Cardiac septum (tissue), 1 donor: ENCODE results near the gene LAMTOR1. TPM values are rescaled to one million over a fixed set of nuclear protein-coding genes. Genes with fewer than 3 reads are reported as not detected.

Experiments used
- DNase-seq: peaks from one replicate; pipeline ENCODE4 v3.0.0-alpha.2; 2020; ENCODE audit warnings: low spot score
- intact Hi-C: fragments of 100-400 bp; cut with DNase I; formaldehyde crosslinking; loops from one replicate; pipeline ENCODE4 v1.14.0; 2022
- total RNA-seq: library from RNA; stranded (reverse); fragmentation: NEBNext Ultra II Directional; extraction: Animal tissue kit (Norgen Biotek cat#: 25700); gene quantifications from one replicate; pipeline ENCODE4 v1.2.1, GENCODE V29; 2021
- donor health status: DM: no; HTN: no; CAD: no.

The LAMTOR1 gene
- total RNA-seq, 1 donor from 2014 or later: 79.3 TPM

DNA sequence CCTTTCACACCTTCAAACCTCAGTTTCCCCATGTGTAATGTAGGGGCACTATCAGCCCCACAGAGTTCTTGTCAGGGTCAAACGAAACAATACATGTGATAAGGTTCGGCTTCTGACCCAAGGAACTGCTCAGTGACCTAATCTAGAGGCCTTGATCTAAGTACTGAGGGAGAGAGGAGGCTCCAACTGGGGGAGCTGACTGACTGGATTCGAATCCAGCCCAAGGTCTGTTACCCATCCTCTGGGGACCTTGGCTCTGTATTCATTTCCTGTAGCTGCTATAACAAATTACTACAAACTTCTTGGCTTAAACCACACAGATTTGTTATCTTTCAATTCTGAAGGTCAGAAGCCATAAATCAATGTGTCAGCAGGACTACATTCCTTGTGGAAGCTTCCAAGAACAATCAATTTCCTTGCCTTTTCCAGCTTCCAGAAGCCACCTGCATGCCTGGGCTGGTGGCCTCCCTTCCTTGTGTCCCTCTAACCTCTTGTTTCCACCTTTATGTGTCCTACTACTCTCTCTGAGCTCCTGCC lies 20.1 kb upstream of the LAMTOR1 start:
- intact Hi-C loops: no loop called here
- DNase-seq: no peak

DNA sequence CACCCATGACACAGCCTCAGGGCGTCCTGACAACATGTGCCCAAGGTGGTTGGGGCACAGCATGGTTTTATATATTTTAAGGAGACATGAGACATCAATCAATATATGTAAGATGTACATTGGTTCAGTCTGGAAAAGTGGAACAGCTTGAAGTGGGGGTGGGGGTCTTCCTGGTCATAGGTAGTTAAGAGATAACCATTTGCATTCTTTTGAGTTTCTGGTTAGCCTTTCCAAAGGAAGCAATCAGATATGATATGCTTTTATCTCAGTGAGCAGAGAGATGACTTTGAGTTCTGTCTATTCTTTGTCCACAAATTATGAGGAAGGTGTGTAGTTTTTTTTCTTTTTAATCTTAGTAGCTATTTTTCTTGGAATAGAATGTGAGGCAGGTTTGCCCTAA lies 19.5 kb upstream of the LAMTOR1 start:
- no peak for DNase-seq
- intact Hi-C loops: no loop called here

DNA sequence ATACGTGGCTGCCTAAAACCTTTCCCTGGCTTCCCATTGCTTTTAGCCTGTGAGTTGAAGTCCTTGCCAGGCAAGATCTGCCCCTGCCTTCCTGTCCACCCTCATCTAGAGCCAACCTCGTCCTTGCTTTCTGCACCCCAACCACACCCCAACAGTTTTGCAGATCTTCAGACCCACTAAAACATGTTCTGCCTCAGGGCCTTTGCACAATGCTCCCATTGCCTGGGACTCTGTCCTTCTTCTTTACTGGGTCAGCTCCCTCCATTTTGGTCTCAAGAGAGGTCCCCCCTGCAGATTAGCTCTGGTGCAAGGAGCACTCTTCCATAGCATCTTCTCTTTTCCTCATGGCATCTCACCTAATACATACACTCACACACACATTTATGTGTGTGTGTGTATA lies 17.8 kb upstream of the LAMTOR1 start:
- intact Hi-C loops: no loop called here
- DNase-seq: no peak

DNA sequence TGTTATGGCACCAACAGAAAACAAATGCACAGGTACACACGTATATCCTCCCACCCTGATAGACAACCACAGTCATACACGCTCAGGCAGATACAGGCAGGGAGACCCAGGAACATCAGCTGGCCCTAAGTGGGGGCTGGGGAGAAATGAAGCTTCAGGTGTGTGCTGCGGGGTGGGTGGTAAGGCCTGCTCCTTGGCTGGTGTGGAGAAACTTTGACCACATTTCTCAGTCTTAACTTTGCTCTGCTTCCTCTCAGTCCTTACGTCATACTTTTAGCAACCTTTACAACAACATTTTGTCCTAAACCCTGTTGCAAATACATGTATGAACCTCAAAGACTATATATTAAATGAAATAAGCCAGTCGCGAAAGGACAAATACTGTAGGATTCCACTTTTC lies 16.1 kb upstream of the LAMTOR1 start:
- intact Hi-C loops: loop anchor here (10.0 kb wide), 1 partner anchor 316 kb away; the partner anchor contains the start of gene CLPB
- DNase-seq: no peak

DNA sequence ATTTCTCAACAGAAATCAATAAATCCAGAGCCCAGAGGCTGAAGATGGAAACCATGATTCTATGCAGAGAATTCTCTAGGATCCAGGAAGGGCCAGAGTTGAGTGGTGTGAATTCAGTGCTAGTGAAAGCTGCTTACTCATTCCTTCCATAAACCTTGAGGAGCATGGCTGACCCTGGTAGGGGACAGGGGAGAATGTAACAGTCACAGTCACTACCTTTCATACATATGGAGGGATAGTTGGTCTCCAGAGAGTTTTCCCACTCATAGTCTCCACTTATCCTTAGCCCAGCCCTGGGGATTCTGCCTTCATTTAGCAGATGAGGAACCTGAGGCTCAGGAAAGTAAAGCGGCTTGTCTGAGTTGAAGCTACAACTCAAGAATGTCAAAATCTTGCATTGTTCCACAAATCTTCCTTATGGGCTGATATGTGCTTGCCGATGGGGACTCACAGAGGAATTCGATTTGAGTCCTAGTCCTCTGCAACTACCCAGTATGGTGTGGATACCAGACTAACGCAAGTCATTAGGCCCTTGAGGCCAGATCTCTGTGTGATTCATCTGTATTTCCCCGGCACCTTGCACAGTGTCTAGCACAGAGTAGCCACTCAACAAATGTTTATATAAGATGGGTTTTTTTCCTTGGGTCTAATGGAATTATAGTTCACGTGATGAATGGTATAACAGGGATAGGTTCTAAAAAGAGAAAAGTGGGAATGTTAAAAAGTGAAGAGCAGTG lies 13.1 kb upstream of the LAMTOR1 start:
- DNase-seq: no peak
- intact Hi-C loops: loop anchor here (10.0 kb wide), 1 partner anchor 319 kb away; the partner anchor contains the start of gene CLPB

DNA sequence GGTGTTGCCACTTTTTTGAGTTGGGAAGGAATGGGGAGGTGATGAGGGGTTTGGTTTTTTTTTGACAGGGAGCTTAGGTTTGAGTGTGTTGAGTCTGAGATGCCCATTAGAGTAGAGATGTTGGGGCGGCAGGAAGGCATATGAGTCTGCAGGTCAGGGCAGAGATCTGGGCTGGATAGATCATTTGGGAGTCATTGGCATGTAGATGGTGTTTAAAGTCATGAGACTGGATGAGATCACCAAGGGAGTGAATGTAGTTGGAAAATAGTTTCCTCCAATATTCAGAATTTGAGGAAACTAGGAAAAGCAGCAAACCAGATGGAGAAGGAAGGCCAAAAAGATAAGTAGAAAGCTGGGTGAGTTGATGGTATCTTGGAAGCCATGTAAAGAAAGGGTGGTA lies 11.5 kb upstream of the LAMTOR1 start:
- intact Hi-C loops: loop anchor here (10.0 kb wide), 1 partner anchor 320 kb away; the partner anchor contains the start of gene CLPB
- no peak for DNase-seq

DNA sequence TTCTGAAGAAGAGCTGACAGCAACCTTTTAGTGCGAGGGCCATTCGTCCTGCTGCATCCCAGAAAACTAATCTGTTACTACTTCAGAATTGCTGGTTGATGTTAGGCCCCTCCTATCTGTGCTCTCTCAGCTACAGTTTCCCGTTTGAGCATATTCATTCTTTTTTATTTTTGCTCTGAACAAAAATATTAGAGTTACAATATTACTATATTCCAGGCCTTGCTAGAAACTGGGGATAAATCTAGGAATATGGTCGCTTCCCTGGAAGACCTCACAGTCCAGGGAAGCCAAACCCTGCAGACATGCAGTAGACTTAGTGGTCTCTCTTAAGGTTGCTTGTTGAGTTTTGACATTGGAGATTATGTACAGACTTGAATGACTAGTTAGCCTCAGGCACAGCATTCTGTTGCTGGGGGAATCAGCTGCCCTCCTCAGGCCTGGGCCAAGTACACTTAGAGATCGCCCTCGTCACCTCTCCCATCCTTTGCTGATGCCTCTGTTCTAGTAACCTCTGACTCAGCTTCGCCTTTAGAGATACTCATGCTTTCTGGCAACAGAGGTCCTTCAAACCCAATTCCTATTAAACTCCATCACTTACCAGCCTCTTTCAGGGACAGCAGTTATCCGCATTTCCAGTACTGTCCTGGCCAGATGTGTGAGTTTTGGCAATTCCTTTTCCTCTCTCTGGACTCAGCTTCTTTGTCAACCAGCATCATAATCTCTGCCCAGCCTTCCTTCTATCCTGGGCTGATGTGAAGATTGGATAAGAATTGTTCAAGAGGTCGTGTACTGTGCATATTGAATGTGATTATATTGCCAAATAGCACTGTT lies 10.1 kb upstream of the LAMTOR1 start:
- DNase-seq: no peak
- intact Hi-C loops: loop anchor here (1.0 to 10.0 kb wide), 6 partner anchors 10 to 322 kb away; partner anchors contain the start of genes CLPB, LAMTOR1, LRRC51 and NUMA1

DNA sequence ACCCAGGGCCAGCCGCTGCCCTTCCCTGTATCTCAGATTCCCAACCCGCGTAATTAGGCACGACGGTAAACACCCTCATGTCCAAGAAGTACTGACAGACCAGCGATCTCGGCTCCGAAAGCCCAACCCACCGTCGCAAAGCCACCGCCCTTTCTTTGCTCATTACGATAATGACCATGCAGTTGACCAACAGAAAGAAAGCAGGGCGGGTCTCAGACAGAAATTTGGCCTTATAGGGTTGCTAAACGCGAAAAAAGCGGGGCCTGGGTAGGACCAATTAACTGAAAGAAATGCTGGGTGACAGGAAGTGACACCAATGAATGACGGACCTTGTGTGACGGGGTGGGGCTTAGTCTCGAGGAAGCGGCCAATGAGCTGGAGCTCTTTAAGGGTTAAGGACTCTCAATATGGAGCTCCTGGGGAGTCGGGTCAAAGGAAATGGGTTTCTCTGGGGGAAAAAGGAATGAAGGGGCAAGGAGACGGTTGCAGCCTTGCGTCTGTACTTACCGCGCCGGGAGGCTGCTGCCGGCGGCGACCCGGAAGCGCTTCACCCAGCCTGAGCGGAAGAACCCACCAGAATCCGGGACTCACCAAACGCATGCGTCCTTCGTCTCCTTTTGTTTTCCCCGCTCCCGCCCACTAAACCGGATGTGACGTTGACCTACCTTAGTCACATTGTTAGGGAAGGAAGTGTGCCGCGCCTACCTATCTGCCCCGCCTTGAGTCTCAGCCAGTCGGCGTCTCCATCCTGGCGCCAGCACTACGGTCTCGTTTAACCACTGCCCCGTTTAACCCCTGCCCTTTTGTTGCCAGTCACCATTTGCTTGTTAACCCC lies 9.3 kb upstream of the LAMTOR1 start, which contains the start of gene ANAPC15:
Gene ANAPC15, minus strand, starts transcription at position 553 of the 835 bp plus-strand sequence. CDS start 1,419 bp downstream, outside the sequence.
- intact Hi-C loops: loop anchor here (1.0 to 10.0 kb wide), 6 partner anchors 9 to 322 kb away; partner anchors contain the start of genes CLPB, LAMTOR1, LRRC51 and NUMA1
- peak; percentile 98 for DNase-seq

DNA sequence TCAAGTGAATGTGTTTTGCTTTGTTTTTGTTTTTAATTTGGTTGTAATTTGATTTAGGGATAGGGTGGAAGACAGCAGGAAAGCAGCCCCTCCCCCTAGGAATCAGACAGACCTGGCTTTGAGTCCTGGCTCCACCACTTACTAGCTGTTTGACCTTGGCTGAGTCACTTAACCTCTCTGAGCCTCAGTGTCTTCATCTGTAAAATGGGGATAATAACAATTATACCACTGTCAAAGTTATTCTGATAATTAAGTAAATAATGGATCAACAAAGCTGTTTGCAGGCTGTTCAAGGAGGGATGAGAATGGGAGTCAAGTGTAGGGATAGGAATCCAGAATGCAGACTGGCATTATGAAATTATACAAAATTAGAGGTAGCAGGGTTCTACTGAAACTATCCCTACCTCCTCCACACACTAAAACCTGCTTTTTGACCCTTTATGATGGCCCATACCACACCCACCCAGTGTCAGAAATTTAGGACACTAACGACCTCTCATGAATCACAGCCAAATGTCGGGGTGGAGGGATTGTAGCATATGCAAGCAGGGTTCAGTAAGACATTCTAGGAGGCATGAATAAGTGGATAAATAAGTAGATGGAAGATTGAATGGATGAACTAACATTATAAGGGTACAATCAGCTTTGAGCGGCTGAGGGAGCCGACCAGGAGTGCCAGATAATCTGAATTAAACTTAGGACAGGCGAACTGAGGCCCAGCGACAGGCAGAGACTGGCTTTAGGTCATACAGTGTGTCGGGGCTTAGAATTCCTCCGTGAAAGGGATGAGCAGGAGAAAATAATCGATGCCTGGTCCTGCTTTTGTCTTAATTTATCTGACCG lies 8.4 kb upstream of the LAMTOR1 start:
- DNase-seq: no peak
- intact Hi-C loops: loop anchor here (1.0 to 10.0 kb wide), 6 partner anchors 8 to 323 kb away; partner anchors contain the start of genes CLPB, LAMTOR1, LRRC51 and NUMA1

DNA sequence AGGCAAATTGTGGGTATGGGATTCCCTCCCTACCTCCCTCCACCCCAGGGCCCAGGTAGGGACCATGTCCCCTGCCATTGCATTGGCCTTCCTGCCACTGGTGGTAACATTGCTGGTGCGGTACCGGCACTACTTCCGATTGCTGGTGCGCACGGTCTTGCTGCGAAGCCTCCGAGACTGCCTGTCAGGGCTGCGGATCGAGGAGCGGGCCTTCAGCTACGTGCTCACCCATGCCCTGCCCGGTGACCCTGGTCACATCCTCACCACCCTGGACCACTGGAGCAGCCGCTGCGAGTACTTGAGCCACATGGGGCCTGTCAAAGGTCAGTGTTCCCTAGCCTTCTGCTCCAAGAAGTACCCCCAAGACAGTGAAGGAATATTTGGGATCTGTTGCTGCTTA lies 2.8 kb upstream of the LAMTOR1 start, which contains the start of gene TOMT:
Gene TOMT, plus strand, starts transcription at position 37 of the 400 bp plus-strand sequence. Its CDS starts 28 bp downstream, at position 65.
- no peak for DNase-seq
- intact Hi-C loops: no loop called here

DNA sequence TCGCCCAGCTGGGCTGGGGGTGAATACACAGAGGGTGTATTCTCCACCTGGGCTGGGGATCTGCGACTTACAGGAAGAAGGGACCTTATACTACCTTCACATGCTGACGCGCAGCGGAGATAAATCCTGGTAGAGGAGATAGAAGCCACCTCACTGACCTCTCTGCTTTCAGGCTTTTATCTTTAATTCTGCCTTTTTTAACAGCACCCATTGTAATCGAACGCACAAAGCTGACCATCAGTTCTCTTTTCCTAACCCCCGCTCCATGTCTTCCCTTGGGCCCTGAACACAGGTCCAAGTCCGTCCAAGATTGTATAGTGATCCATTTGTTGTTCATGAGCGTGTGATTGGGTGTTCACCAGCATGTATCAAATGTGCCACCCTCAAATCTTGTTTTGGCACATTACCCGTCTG lies 664 bp upstream of the LAMTOR1 start:
- intact Hi-C loops: loop anchor here (1.0 to 2.0 kb wide), 2 partner anchors 9 to 63 kb away; partner anchors contain the start of gene ANAPC15
- no peak for DNase-seq

DNA sequence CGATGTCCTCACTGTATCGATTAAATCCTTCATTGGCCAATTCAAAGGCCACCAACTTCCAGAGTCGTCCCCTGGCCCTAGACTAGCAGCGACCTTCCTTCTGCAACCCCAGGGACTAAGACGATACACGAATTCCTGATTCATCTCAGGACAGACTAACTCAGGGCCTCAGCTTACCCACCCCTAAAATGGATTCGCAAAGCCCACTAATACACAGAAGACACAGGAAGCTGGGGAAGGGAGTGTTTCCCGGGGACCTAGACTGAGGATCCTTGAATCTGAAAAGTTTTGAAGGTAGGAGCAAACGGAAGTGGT lies 509 bp downstream of the LAMTOR1 start:
- intact Hi-C loops: loop anchor here (2.0 kb wide), 1 partner anchor 62 kb away; no protein-coding TSS in a partner anchor
- DNase-seq: no peak

DNA sequence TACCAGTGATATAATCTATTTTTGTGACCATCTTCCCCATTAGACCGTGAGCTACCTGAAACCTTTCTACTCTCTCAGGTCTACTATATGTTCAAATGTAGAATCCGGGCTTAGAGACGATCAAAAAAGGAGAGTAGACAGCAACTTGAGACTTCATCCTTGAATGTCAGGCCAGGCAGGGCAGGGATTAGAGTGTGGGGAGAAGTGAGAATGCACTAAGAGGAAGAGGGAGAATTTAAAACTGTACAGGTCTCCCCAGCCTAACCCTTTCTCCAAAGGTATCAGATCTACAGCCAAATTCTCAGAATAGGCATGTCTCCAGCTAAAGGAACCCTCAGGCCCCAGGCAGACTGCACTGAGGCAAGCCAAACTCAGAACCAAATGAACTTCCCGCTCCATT lies 935 bp downstream of the LAMTOR1 start:
- intact Hi-C loops: loop anchor here (2.0 kb wide), 1 partner anchor 61 kb away; no protein-coding TSS in a partner anchor
- no peak for DNase-seq

DNA sequence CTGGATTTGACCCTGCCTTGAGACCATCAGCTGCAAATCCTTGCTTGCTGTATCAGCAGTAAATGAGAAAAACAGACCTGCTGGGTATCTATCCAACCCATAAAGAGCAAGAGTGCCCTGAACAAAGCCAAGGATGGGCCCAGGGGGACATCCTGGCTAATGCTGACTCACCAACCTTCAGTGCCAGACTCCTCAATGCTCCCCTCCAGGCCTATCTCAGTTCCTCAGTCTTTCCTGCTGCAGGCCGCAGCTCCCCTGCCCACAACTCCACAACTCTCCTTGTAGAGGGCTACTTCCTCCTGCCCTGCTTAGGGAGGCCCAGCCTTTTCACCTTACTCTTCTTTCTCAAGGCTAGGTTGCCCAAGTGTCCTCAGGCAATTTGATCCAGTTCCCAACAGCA lies 2.6 kb downstream of the LAMTOR1 start:
- intact Hi-C loops: no loop called here
- DNase-seq: no peak

DNA sequence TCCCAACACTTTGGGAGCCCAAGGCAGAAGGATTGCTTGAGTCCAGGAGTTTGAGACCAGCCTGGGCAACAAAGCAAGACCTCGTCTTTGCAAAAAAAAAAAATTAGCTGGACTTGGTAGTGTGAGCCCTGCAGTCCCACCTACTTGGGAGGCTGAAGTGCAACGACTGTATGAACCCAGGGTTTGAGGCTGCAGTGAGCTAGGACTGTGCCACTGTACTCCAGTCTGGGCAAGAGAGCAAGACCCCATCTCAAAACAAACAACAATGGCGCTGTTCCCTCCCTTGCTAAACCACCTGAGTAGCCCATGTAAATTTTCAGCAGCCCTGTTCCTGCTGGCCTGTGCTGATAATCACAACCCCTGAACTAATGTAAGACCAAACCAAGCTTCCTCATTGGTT lies 3.1 kb downstream of the LAMTOR1 start:
- no peak for DNase-seq
- intact Hi-C loops: no loop called here

DNA sequence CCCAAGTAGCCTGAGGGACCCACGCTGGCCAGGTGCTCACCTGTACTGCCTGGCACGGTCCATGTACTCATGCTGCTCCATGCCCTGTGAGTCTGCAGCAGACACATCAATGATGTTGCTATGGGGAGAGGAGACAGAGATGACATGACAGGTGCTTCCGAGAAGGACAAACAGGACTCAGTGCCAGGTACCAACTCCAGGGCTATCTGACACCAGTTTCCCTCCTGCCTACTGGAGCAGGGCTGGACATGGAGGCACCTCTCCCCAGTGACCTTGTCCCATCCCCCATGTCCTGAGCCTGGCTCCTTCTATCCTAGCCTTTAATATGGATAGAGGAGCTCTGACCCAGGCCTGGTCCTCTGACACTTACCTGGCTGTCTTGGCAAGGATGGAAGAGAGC lies 4.4 kb downstream of the LAMTOR1 start:
- no peak for DNase-seq
- intact Hi-C loops: no loop called here

DNA sequence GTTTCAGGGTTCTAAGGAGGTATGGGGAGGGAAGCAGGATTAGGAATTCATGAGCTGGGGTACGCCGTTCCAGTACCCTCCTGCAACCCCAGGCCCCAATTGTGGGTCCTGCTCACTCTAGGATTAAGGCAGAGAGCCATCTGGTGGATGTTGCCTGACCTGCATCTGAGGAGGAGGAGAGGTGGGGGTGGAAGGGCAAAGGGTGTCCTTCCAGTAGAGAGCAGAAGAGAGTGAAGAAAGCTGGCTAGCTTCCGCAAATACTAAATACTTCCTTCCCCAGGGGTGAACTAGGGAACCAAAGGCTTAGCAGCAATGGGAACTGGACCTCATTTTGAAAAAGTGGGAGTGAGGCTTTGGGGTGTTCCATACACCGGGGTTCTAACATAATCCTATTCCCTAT lies 11.8 kb downstream of the LAMTOR1 start:
- intact Hi-C loops: loop anchor here (1.0 to 2.0 kb wide), 2 partner anchors 66 to 114 kb away; no protein-coding TSS in a partner anchor
- DNase-seq: peak; percentile 87
